Fibroblast of pulmonary artery (primary cell): ENCODE data around the gene HSH2D.

Experiments used
- DNase-seq: peaks from one replicate; pipeline ENCODE4 v3.0.0-alpha.2; 2010; ENCODE audit warnings: low read depth
- H3K4me3 ChIP-seq: replicated peaks from 2 replicates; pipeline ENCODE4 v1.5.1; 2011; ENCODE audit warnings: low read depth, mild to moderate bottlenecking, control low read depth, low read length, moderate library complexity
- TF ChIP-seq, protein P1 (sequence below): IDR thresholded peaks from 2 replicates; pipeline ENCODE4 v1.5.1; 2011; ENCODE audit warnings: mild to moderate bottlenecking, control low read depth, low read length, inconsistent platforms; ENCODE audit errors: missing control alignments

HSH2D gene

DNA sequence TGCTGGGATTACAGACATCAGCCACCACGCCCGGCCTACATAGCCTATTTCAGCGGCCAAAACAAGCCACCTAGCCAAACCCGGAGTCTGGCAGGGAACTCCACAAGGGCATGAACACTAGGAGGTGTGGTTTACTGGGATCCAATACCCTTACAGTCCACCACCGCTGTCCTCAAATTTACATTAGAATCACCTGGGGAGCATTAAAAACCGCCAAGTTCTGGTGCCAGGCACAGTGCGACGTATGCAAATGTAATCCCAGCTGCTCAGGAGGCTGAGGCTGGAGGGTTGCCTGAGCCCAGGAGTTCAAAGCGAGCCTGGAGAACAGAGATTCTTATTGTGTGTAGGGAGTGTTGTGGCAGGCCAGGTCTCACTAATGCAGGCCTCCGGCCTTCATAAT is 50.0 kb downstream of the HSH2D start:
- H3K4me3 ChIP-seq: no peak overlapping the region
- TF ChIP-seq, protein P1, sequence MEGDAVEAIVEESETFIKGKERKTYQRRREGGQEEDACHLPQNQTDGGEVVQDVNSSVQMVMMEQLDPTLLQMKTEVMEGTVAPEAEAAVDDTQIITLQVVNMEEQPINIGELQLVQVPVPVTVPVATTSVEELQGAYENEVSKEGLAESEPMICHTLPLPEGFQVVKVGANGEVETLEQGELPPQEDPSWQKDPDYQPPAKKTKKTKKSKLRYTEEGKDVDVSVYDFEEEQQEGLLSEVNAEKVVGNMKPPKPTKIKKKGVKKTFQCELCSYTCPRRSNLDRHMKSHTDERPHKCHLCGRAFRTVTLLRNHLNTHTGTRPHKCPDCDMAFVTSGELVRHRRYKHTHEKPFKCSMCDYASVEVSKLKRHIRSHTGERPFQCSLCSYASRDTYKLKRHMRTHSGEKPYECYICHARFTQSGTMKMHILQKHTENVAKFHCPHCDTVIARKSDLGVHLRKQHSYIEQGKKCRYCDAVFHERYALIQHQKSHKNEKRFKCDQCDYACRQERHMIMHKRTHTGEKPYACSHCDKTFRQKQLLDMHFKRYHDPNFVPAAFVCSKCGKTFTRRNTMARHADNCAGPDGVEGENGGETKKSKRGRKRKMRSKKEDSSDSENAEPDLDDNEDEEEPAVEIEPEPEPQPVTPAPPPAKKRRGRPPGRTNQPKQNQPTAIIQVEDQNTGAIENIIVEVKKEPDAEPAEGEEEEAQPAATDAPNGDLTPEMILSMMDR: no peak
- DNase-seq: no peak

DNA sequence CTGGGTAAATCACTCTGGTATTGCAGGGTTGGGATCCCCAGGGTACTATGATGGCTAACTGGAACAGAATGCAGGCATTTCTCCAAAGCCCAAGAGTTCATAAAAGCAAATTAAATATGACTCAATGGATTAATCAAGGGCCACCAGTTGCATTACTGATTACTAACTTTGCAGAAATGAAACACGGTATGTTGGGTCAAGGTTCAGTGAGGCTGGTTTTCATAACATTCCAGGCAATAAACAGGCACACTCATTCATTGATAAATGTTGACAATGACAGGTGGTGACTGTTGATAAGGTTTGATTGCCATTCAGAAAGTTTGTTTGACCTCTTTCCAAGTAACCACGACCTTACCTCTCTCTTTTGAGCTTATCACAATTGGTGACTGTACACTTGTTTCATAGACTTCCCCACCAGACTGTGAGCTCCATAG is 53.7 kb downstream of the HSH2D start:
- DNase-seq: peak; percentile 60
- peak overlapping the region; percentile 98 for H3K4me3 ChIP-seq
- TF ChIP-seq, protein P1: no peak

DNA sequence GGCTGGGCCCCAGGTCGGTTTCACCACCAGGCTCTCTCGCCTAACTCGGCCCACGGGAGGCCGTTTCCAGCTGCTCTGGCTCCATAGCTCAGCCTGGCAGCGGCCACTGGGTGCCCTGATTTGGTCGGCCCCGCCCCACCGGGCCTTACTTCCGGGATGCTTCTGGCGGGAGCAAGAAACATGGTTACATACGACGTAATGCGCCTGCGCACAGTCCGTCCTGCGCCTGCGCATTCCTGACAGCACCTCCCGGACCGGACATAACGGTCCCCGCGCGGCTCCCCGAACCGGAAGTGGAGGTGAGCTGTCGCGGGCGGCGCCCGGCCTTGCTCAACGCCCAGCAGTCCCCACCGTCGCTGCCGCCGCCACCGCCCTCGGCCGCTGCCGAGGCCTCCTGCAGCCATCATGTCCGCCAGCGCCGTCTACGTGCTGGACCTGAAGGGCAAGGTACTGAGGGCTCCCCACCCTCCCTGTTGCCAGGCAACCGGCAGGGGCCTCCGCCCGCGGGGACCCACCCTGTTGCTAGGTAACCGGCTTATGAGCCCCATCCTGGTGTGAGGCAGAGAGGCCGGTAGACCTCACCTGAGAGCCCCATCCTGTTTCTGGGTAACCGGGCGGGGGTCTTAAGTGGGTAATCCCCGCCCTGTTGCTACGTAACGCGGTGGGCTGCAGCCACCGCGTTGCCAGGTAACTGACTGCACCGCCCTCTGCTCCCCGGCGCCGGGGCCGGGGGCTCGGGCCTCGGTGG is 54.3 kb downstream of the HSH2D start, which contains the start of gene AP1M1:
Gene AP1M1, plus strand, starts transcription at position 290 of the 748 bp plus-strand sequence. Its CDS starts 116 bp downstream, at position 406.
- peak within 1 kb of the TSS; percentile 98 for H3K4me3 ChIP-seq
- TF ChIP-seq, protein P1: no peak
- DNase-seq: peak; percentile 98

DNA sequence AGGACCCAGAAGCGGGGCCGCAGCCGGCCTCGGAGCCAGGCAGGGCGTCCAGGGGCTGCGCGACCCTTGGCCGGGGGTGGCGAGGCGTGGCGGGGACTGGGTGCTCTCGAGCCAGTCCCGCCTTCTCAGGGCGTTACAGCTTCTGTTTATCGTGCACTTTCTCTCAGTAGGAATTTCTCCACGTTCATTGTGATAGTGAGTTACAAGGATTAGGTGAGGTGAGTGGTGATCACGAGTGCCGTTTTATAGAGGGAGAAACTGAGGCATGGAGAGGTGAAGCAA is 54.8 kb downstream of the HSH2D start:
- H3K4me3 ChIP-seq: peak overlapping the region; percentile 98
- DNase-seq: no peak
- TF ChIP-seq, protein P1: no peak

DNA sequence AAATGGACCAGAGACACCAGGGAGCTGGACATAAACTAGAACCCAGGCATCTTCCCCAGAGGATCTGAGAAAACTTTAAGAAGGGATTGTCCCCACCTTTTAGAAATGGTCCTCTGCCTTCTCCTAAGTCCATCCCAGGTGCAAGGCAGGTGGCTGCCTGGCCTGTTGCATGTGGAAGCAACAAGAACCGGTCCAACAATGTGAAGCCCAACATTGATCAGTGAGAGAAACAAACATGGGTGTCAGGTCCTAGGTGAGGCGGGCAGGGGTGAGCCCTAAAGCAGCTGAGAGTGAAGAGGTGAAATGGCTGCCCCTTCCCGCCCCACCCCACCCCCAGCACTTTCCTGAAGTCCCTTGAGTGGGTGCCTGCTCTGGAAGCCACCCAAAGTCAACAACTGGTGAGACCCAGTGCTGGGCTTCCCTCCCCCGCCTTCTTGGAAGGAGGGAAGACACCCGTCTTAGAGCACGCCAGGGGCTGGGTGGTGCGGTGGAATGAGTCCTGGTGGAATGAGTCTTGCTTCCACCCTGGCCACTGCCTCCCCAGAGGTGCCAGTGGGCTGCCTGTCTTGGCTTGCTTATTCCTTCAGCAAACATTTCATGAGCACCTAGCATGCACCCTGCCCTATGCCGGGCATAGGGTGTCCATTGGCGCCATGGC is 55.9 kb downstream of the HSH2D start:
- H3K4me3 ChIP-seq: peak overlapping the region; percentile 98
- DNase-seq: no peak
- TF ChIP-seq, protein P1: no peak

DNA sequence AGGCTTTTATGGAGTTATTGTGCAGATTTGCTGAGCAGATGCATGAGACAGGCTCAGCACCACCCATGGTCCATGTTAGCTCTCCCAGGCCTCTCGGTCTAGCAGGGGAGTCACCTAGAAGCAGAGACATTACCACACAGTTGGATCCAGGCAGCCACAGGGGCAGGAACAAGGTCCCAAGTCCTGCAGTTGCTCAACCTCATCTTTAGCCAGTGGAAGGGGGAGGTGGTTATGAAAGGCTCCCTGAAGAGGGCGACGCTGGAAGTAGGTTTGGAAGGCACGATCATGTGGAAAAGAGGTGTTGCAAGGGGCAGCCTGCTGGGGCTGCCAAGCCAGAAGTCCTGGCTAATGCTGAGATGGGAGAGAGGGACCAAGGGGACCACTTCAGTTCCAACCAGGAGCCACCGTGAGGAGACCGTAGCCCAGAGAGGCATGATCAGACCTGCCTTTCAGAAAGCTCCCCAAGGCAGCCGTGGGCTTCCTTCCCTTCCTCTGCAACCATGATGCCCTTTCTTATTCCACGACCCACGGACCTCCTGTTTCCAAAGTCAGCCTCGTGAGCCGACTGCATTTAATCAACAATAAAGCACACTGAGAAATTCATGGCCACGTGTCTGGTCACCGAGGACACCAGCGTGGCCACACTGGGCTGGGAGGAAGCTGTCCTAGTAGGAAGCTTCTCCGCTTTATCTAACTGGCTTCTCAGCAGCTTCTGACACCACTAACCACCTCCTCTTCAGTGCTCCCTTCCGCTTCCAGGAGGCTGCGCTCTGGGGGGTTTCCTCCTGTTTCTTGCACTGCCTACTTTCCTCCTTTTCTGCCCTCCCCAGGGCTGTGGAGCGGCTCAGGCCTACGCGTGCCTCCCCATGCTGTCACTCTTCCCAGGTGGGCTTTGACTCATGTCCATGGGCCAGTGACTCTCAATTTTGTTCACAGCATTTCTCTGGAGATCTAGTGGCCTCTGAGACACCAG is 56.8 kb downstream of the HSH2D start:
- H3K4me3 ChIP-seq: no peak overlapping the region
- TF ChIP-seq, protein P1: peak; percentile 11
- DNase-seq: peak; percentile 76
